Activated CD8-positive, alpha-beta memory T cell treated with anti-CD3 and anti-CD28 coated beads for 4 hours (primary cell): ENCODE results near the gene PLET1.
A peak's percentile ranks its signal among the peaks of the same experiment; 100 is the strongest.

Experiments
- DNase-seq, 2 donors: peaks; one replicate each; pipeline ENCODE4 v3.0.0-alpha.2; 2020; ENCODE audit warnings: low read depth in 2 of 2

PLET1 gene

DNA sequence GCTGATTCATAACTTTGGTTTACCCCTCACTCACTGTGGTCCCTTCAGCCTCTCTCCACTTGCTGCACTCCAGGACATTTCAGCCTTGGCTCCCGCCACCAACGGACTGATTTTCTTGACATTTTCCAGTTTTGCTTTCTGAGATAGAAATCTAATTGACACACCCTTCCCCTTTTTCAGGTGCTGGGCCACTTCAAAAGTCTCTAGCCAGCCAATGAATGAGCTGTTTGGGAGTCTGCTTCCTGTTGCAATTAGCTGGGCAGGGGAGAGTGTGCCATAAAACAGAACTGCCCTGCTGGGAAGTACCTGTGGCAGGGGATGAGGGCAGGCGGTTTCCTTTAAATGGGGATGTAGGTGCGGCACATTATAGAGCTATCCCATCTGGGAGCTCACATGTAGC, 21.1 kb upstream of the PLET1 start:
- no peak for DNase-seq

DNA sequence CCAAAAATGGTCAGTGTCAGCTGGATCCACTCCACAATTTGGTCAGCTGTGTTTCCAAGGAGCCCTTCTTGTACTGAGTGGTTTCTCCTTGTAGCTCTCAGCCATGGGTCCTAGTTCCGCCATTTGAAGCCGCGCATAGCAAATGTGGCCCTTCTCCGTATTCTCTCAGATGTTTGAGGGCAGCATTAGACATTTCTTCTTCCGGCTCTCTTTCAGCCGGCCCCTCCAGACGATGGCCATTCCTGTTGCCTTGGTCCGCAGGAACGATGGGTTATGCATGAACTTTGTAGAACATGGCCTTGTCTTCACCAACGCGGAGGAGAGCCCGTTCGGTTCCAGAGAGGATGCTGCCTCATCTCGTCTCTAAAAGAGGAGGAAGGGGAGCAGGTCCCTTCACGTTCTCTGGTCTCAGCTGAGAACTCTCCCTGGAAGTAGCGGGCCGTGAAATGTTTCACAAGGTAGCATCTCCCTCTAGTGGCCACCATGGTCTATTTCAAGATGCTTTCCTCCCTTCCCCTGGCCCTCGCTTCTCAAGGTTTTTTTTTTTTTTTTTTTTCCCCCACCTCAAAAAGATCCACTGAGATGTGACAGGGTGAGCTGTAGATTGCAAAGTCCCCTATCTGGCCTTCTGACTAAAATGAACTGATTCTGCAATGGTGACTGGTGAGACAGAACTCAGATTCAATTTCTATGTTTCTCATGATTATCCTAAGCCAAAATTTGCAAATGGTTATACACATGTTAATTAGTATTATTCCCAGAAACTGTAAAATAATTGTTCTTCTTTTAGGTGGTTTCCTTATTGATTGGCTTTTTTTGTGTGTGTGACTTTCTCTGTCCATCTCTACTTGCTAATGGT, 19.8 kb upstream of the PLET1 start:
- peak; percentile 11 to 56 for DNase-seq

DNA sequence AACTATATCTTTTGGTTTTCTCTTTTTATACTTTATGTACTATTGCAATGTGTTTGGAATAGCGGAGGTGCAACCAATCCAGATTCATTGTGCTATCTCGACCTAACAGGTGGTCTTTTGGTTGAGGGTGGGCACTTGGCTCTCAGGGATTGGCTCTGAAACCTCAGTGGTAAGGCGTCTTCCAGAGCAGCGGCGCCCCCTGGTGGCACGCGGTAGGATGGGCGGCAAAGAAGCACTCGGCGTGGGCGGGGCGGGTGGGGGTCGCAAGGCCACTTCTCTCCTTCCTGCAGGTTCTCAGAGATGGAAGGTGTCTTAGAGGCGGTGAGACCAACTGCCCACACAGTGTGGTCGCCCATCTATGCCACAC, 19.2 kb upstream of the PLET1 start:
- peak; percentile 50 to 55 for DNase-seq

DNA sequence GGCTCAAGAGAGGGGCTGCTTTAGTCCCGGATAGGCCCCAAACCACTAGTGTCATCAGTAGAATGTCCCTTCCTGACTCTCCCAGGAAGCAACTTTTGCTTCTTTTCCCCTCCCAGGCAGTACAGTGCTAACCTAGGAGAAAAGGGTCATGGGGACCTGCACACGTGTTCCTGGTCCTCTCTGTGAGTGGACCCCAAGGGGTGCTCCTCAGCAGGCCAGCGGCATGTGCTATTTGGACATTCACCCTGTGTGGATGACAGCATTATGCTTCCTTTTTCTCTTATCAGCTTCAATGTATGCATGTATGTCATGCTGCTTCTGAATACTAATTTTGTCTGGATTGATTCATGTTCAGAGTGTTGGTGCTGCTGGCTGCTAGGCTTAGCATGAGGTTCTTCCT, 18.1 kb upstream of the PLET1 start:
- DNase-seq = no peak

DNA sequence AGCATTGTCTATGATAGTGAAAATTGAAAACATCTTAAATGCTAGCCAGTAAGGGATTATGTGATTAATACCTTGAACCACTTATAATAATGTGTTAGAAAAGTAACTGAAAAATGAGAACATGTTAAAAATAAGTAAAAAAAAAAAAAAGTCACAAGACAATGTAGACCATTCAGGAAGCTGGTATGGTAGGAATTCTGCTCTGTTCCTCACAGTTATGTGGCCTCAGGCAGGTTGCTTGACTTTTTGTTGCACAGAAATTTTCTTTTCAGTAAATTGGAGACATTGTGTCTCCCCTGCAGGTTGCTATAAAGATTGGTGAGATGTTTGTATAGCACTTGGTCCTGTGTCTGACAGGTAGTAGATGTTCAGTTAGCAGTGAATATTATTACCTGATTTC, 17.3 kb upstream of the PLET1 start:
- DNase-seq = no peak

DNA sequence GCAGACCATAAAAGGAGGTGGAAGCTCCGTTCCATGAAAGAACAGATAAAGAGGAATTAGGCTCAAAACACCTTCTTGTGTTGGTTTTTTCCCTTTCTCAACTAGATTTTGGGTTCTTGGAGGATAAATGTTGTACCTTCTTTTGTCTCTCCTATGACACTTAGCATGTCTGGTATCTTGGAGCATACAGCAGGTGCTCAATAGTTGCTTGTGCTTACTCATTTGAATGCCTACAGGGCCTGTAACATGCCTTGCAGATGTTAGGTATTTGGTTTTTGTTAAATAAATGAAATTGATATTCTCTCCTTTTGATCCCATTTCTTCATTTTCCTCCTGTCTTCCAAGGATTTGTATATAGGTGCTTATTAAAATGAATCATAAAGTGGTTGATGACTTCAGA, 16.4 kb upstream of the PLET1 start:
- no peak for DNase-seq

DNA sequence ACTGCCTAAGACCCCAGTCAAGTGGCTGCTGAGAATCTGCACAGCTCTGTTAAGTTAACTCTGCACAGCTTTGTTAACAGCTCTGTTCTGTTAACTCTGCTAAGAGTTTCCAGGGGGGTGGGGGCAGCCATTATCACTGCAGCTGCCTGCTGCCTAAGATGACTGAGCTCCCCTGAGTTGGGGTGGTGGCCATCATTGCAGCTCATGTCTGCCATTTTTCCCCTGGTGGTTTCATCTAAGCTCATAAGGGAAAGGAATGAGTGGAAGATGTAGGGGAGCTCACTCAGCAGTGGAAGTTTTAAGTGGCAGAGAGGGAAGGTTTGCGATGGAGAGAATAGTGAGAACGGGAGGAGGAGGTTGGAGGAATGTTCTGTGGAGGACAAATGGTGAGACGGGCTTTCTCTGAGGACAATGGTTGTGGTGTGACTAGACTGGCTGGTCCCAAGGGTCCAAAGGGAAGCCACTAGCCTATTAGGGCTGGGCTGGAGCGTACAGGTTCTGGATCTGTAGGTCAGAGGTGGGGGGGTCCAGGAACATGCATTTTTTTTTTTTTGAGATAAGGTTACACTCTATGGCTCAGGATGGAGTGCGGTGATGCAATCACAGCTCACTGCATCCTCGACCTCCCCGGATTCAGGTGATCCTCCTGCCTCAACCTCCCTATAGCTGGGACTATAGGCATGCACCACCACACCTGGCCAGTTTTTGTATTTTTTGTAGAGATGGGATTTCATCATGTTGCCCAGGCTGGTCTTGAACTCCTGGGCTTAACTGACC, 13.5 kb upstream of the PLET1 start:
- no peak for DNase-seq

DNA sequence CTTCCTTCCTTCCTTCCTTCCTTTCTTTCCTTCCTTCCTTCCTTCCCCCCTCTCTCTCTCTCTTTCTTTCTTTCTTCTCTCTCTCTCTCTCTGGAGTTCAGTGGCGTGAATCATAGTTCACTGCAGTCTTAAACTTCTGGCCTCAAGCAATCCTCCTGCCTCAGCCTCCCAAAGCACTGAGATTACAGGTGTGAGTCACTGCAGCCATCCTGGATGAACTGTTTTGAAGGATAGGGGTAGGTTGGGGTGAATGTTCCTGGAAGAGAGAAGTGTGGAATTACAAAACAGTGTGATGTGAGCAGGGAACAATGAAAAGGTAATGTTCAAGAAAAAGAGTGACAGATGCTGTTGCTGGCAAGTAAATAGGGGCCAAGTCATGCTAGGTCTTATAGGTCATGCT, 12.4 kb upstream of the PLET1 start:
- no peak for DNase-seq

DNA sequence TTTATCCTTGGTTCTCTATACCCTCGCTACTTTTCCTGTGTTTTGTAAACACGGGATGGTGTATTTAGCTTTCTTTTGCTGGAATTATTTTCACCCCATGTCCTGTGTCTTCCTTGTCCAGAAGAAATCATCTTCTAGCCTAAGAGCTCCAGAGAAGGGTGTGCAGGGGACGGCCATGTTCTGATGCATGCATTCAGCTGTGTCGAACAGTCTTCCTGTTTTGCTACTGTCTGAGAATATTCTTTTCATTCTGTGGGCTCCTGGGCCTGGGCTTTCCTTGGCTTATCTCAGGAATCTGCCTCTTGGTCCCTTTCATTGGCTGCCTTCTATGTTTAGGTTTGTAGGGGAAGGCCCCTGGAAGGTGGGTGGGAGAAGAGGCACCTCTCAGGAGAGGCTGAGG, 10.6 kb upstream of the PLET1 start:
- DNase-seq = no peak

DNA sequence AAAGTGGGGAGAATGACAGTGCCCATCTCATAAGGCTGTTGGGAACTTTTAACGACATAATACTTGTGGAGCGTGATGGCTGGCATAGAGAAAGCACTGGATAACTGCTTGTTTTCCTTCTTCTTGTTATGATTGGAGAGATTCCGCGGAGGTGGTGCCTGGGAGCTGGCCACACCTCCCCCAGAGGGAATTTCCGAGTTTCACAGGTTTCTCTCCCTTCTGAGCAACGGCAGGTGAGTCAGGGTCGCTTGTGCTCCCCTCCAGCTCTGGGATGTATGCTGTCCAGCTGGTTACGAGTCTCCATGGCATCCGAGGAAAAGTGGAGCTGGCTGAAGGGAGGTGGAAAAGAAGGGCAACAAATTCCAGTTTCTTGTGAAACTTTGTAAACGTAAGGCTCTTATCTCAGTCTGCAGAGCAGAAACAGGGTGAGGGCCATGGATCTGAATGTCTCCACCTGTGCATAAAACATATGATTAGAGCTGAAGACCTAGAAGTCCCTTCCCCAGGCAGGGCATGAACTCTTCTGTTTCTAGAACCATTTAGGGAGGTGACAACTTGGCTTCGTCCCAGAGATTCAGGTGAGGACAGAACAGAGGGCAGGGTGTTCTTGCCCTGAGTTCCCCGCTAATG, 10.0 kb upstream of the PLET1 start:
- DNase-seq = no peak

DNA sequence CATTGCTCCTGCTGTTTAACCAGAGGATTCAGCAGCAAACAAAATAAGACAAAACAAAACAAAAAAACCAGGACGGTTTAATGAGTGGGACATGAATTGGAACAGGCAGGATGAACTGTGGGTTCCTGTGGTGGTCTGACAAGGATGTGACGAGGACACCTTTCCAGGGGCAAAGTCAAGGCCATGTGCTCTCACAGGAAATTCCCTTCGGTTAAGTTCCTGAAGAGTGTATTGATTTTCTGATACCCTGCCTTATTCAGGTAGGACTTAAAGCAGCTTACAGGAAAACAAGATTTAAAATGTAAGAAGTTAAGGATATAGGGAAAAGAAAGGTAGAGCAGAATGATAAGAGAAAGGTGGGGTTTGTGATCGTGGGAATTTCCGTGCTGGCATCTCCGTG, 8.5 kb upstream of the PLET1 start:
- DNase-seq = no peak

DNA sequence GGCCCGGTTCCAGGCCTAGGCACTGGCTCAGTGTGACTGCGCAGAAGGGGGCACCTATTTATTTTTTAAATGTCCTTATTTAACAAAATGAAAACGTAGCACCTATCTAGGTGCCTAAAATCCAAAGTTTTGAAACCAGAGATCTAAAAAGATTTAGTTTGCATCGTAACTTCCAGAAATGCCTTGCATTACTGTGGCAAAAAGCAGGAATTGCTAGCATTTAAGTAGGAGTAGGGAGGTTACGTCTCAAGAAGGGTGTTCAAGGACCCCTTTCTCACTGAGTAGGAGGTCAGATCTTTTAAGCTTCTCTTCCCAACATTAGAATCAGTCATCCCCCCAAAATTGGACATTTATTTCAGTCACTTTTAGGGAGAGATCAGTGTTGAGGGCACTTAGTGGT, 7.7 kb upstream of the PLET1 start:
- DNase-seq = no peak

DNA sequence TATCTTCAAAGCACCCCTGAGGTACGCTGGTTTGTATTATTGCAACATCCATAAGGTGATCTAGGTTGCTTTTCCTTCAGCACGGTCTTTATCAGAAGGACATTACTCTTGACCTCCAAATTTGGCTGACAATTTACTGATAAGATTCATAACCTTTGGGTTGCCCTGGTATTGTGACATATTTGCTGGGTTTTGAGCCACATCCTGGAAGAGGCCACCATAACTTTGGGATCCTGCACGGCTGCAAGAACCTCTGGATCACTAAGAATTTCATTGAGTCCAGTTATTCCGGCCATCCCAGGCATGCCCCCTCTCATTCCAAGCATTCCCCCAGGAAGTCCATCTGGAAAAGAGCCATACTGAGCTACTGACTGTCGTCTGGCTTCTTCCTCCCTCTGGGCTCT, 6.5 kb upstream of the PLET1 start:
- DNase-seq = no peak

DNA sequence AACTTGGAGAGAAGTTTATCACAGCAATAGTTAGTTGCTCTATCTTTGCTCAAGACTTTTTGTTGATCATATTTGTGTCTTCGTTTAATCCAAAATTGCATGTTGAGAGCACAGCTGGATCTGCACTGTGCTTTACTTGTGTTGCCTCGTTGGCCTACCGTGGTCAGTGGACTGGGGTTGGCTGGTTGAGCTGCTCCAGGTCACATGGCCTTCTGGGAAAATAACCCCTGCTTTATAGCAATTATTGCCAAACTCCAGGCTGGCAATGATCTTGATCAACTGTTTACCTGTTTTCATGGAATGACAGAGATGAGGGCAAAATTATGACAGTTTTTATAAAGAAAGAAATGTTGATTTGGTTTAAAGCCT, 5.7 kb upstream of the PLET1 start:
- no peak for DNase-seq

DNA sequence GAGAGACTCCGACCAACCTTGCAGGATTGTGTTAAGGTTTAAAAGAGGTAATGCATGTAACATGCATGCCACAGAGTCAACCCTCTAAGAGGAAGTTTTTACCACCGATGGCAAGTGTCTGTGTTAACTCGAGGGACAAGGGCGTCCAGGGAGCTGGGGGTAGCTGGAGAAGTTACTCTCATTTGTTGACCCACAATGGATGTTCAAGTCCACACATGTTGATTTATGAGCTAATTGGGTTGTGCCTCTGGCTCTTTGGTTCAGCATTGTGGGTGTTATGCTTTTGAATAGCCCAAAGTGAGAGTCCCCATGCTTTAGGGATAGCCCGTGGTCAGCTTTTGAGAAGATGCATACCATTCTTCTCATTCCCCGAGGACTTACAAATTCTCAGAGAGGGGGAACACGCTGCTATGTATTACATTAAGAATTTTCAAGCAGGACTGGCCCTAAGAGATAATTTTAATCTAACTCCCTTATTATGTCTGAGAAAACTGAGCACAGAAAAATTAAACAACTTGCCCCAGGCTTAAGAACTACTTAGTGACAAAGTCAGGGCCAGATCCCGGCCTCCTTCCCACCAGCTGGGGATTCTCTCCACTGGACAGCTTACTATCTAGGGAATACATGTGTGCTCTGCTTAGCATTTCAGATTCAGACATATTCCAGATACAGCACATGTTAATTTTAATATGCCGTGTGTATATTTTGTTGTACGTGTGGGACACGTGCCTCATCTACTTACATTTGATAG, 5.2 kb upstream of the PLET1 start:
- no peak for DNase-seq

DNA sequence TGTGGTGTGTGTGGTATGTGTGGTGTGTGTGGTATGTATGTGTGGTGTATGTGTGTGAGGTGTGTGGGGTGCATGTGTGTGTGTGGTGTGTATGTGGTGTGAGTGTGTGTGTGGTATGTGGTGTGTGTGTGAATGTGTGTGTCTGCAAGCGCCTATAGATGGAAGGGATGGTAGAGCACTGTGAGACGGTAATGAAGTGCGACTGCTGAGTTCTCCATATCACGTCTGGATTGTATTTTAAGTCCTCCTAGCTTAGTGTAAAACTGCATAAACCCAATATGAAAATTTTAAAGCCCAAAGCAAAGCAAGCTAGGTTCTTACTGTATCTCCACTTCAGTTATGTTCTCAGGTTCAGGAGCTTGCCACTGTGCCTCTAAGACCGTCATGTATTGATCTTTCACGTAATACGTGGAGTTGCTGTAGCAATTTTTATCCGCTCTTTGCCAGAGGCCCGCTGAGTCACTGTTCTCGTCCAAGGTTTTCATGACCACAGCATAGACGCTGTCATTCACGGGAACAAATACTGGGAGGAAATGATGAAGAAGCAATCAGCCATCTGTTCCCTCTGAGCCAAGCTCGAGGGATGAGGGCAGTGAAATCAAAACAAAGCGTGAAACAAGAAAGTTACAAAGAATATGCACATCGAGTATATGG, 5.5 kb downstream of the PLET1 start:
- DNase-seq = no peak

DNA sequence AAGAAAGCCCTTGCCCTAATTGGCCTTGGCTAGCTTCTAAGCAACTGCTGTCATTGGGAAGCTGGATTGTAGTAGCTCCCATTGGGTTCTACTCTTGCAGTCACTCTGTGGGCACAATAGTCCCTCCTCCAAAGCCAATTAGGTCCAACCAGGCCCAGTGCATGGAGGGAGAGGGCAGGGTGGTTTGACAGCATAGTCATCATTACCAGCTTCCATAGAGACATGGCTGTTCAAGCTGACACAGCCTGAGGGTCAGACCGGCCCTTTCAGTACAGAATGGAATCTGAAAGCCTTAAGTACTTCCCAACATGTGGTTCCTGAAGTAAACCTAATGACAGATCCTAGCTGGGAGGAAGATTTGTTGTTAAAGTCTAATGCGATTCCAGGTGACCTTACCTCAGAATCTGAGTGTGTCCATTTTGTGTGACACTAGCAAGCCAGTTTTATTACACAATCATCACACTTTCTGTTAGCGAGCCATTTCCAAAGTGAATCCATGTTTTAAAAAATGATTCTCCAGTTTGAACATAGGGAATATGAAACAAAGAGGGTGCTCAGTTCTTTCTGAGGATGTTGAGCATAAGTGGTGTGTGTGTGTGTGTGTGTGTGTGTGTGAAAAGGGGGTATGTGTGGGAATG, 6.9 kb downstream of the PLET1 start:
- DNase-seq = no peak

DNA sequence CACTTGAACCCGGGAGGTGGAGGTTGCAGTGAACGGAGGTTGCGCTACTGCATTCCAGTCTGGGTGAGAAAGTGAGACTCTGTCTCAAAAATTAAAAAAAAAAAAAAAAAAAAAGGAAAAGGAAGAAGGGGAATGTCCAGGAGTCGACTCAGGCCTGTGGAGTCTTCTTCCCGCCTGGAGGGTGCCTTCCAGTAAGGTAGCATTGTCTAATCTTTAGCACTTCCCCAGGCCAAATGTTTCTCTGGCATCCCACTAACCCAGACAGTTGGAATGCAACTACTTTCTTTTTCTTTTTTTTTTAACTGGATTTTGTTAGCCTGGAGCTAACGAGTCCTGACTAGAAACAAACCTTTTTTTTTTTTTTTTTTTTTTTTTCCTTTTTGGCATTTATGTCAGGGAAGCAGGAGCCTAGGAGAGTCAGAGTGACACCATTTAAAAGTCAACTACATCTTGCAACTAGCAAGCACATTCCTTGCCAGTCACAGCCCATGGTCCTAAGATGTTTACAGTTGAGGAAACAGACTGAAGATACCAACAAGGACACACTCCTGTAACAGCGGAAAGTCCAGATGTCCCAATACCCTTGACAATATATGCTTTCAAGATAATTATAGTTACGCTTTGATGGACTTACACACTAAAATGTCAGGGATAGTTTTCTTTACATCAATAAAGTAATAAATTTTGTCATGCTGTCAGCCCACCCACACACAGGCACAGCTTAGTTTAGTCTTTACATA, 10.6 kb downstream of the PLET1 start:
- no peak for DNase-seq

DNA sequence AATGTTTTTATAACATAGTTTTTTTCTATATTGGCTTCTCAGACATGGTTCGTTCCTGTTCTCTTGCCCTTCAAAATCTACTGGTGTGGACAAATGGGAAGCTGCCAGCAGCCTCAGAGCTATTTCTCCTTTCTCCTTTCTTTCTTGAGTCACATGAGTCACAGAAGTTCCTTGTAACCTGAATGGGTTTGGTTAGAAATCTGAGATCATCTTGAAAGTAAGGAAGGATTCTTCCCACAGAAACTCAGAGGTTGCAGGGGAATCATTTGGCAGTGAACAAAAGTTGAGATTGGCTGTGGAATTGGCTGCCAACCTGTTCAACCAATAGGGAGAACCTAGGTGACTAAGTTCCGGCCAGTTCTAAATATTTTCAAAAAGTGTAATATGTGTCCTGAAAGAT, 12.5 kb downstream of the PLET1 start:
- DNase-seq = no peak

DNA sequence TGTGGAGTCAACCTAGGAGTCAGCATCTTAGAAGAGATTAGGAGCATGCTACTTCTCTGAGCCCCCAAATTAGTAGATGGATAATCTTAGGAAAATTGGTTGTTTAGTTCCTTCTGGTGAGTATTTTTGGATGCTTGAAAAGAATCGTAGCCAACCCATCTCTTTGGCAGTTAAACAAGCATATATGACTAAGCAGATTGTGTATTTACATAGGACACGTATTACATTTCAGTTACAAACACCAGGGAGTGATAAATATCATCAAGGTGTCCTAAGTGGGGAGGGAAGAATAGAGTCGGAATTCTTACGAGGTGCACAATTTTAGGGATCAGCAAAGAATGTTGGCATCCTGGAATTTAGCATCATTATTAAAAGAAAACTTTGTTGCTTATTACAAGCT, 13.5 kb downstream of the PLET1 start:
- no peak for DNase-seq

DNA sequence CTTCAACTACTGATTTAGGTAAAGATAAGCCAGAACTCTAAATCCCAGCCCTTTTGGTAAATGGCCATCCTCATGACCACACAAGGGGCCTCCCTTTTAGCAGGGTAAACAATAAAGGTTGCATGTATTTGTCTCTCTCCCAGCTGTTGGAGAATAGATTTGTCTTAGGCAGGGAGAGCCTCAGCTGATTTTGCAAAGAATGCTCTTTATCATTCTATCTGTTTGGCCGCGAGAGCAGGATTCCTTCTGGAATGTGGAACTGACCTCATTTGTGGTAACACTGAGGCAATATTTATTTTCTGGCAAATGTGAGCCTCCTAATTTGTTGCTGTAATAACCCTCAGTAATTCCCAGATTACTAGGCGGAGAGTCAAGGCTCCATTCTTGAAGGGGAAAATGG, 19.2 kb downstream of the PLET1 start:
- DNase-seq = no peak
